Esophagus squamous epithelium (tissue), 5 donors: ENCODE measurements around the gene MRPL54. TPM values are rescaled to one million over a fixed set of nuclear protein-coding genes. Genes with fewer than 3 reads are reported as not detected.

Experiments used
- DNase-seq: peaks from one replicate; lab custom pipeline; 2025; lab: John Stamatoyannopoulos, UW
- H3K27ac ChIP-seq, 4 donors: fragments of 200-600 bp; sonication (generic); one replicate each; pipeline ENCODE4 v1.5.1; 2016 to 2019; ENCODE audit warnings: mild to moderate bottlenecking in 1 of 4
- H3K27me3 ChIP-seq, 4 donors: fragments of 200-600 bp; sonication (generic); 1 replicate in 3 of 4; 2 replicates in 1 of 4; pipeline versions ENCODE4 v1.5.1 to v1.6.0; 2017 to 2021; ENCODE audit warnings: antibody characterized with exemption in 1 of 4
- H3K36me3 ChIP-seq, 3 donors: fragments of 200-600 bp; sonication (generic); one replicate each; pipeline ENCODE4 v1.5.1; 2016 to 2019
- H3K4me1 ChIP-seq, 3 donors: fragments of 200-600 bp; sonication (generic); one replicate each; pipeline ENCODE4 v1.5.1; 2017 to 2019
- H3K4me3 ChIP-seq, 4 donors: fragments of 200-600 bp; sonication (generic); 1 replicate in 3 of 4; 2 replicates in 1 of 4; pipeline ENCODE4 v1.5.1; 2016 to 2019; ENCODE audit warnings: mild to moderate bottlenecking in 2 of 4, moderate library complexity in 1 of 4
- H3K9me3 ChIP-seq, 3 donors: fragments of 200-600 bp; sonication (generic); one replicate each; pipeline ENCODE4 v1.5.1; 2016 to 2019
- POLR2A ChIP-seq, 4 donors: fragments of 450-650 bp; IDR thresholded peaks; one replicate each; pipeline ENCODE4 v1.6.1; 2017; ENCODE audit warnings: antibody characterized with exemption in 4 of 4, mild to moderate bottlenecking in 4 of 4, moderate library complexity in 3 of 4
- WGBS, 2 donors: methylation state at CpG; one replicate each; pipeline ENCODE4 v1.1.5; 2018; 5-methylcytosine and 5-hydroxymethylcytosine counted together
- intact Hi-C: fragments of 100-400 bp; cut with DNase I; formaldehyde crosslinking; loops from one replicate; pipeline ENCODE4 v1.15.0; 2022
- total RNA-seq, 4 donors: library from RNA; depleted of rRNA; stranded (reverse); fragments of >200 nt; gene quantifications; one replicate each; pipeline ENCODE4 v1.1.0, GENCODE V29; 2016
- TF ChIP-seq, protein P1 (sequence below), 6 experiments: fragments of 450-650 bp in 4 of 6; fragments of 200-600 bp in 2 of 6; sonication (generic) in 2 of 6; IDR thresholded peaks; one replicate each; pipeline ENCODE4 v1.5.1; 2016 to 2019; ENCODE audit warnings: antibody characterized with exemption in 6 of 6, mild to moderate bottlenecking in 4 of 6, moderate library complexity in 4 of 6
- donor health status: DM: yes; HTN: yes; CAD: no.

MRPL54 gene
- total RNA-seq, 4 donors from 2014 or later = 50.2 to 79.9 (median 60.9) TPM

- no peak for DNase-seq
- intact Hi-C loops = no loop called here
Observed at GRCh38 chr19:3790941-3791340, 28.5 kb downstream of the MRPL54 start.

DNA sequence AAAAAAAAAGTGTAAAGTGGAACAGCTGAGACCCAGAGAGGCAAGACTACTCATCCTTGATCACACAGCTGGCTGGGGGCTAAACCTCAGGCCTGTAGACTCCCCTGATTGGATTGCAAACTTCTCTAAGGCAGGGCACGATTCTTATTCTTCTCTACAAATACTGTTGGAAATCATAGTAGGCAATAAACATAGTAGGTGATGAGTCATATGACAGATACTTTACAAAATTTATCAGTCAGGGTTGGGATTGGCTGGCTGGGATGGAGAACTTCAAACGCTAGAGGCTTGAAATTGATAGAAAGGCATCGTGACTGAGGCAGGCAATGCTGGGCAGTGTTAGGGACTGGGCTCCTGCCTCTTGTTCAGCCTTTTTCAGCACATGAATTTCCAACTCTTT lies 29.6 kb downstream of the MRPL54 start:
- Histone ChIP-seq H3K36me3 (no peaks in the 10 kb centered on the region), H3K27ac (no peak overlapping the region), H3K27me3 (peaks cover 0 to 32% (median 0%) of the 10 kb centered on the region in 4 donors), H3K9me3 (no peaks in the 10 kb centered on the region), H3K4me1 (no peaks in the 10 kb centered on the region), H3K4me3 (no peak overlapping the region)
- DNase-seq = no peak
- intact Hi-C loops = no loop called here
- TF ChIP-seq, protein P1, sequence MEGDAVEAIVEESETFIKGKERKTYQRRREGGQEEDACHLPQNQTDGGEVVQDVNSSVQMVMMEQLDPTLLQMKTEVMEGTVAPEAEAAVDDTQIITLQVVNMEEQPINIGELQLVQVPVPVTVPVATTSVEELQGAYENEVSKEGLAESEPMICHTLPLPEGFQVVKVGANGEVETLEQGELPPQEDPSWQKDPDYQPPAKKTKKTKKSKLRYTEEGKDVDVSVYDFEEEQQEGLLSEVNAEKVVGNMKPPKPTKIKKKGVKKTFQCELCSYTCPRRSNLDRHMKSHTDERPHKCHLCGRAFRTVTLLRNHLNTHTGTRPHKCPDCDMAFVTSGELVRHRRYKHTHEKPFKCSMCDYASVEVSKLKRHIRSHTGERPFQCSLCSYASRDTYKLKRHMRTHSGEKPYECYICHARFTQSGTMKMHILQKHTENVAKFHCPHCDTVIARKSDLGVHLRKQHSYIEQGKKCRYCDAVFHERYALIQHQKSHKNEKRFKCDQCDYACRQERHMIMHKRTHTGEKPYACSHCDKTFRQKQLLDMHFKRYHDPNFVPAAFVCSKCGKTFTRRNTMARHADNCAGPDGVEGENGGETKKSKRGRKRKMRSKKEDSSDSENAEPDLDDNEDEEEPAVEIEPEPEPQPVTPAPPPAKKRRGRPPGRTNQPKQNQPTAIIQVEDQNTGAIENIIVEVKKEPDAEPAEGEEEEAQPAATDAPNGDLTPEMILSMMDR (IDR thresholded peaks at IDR 0.05) = no peak
- 59 to 69% methylated on average over 3 of the region's 3 CpGs for WGBS, 2 donors

More at GRCh38 chr19:3790941-3791340, 28.5 kb downstream of the MRPL54 start:
- H3K27ac ChIP-seq = no peak overlapping the region
- WGBS, 2 donors = 84 to 86% methylated on average over 7 of the region's 7 CpGs
- peaks cover 0 to 37% (median 0%) of the 10 kb centered on the region in 4 donors for H3K27me3 ChIP-seq
- no peaks in the 10 kb centered on the region for H3K36me3 ChIP-seq
- H3K9me3 ChIP-seq = no peaks in the 10 kb centered on the region
- H3K4me1 ChIP-seq = peaks cover 0 to 2% (median under 1%) of the 10 kb centered on the region in 3 donors
- TF ChIP-seq POLR2A (IDR thresholded peaks at IDR 0.05) = no peak
- TF ChIP-seq, protein P1 (IDR thresholded peaks at IDR 0.05) = no peak
- no peak overlapping the region for H3K4me3 ChIP-seq

GRCh38 chr19:3793799-3794198 lies 31.3 kb downstream of the MRPL54 start:
- WGBS, 2 donors = 81% methylated on average over 3 of the region's 3 CpGs
- no peak overlapping the region for H3K27ac ChIP-seq
- no peaks in the 10 kb centered on the region for H3K4me1 ChIP-seq
- no peaks in the 10 kb centered on the region for H3K36me3 ChIP-seq
- intact Hi-C loops = no loop called here
- TF ChIP-seq, protein P1 (IDR thresholded peaks at IDR 0.05) = no peak
- TF ChIP-seq POLR2A (IDR thresholded peaks at IDR 0.05) = no peak
- H3K27me3 ChIP-seq = peaks cover 0 to 43% (median 0%) of the 10 kb centered on the region in 4 donors
- H3K4me3 ChIP-seq = no peak overlapping the region
- H3K9me3 ChIP-seq = no peaks in the 10 kb centered on the region
- DNase-seq = no peak

- Histone ChIP-seq H3K4me3 (no peak overlapping the region), H3K9me3 (no peaks in the 10 kb centered on the region), H3K27me3 (peaks cover 0 to 54% (median 0%) of the 10 kb centered on the region in 4 donors), H3K4me1 (peaks cover 4 to 7% (median 6%) of the 10 kb centered on the region in 3 donors), H3K36me3 (no peaks in the 10 kb centered on the region), H3K27ac (no peak overlapping the region)
- TF ChIP-seq POLR2A (IDR thresholded peaks at IDR 0.05) = no peak
- TF ChIP-seq, protein P1 (IDR thresholded peaks at IDR 0.05) = no peak
- no peak for DNase-seq
- intact Hi-C loops = no loop called here
- WGBS, 2 donors = 84 to 94% methylated on average over 2 of the region's 2 CpGs
Observed at GRCh38 chr19:3796358-3796757, 33.9 kb downstream of the MRPL54 start.

DNA sequence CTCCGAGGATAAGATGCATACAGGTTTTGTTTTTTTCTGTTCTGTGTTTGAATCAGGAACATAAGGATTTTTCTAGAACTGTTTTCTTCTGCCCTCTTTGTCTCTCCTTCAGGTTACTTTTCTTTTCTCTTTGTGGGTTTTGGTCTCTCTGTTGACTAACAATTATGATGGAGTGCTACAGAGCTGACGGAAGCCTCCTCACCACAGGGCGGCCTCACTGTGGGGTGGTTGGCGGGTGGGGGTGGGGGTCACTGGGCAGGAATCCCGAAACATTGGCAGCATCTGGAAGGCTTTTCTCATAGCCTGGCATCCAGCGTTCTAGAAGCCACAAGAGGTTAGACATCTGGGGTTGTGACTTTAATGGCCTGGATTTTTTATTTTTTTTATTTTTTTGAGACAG lies 35.7 kb downstream of the MRPL54 start:
- no peaks in the 10 kb centered on the region for H3K36me3 ChIP-seq
- no peak overlapping the region for H3K4me3 ChIP-seq
- WGBS, 2 donors = 49 to 65% methylated on average over 3 to 5 of the region's 6 CpGs
- no peak for DNase-seq
- intact Hi-C loops = no loop called here
- TF ChIP-seq POLR2A (IDR thresholded peaks at IDR 0.05) = no peak
- TF ChIP-seq, protein P1 (IDR thresholded peaks at IDR 0.05) = no peak
- H3K9me3 ChIP-seq = no peaks in the 10 kb centered on the region
- H3K4me1 ChIP-seq = peaks cover 10 to 15% (median 12%) of the 10 kb centered on the region in 3 donors
- H3K27ac ChIP-seq = no peak overlapping the region
- peaks cover 0 to 64% (median 0%) of the 10 kb centered on the region in 4 donors for H3K27me3 ChIP-seq
